COLO668 (cell line): ENCODE data around the gene ODAD4.

Experiments used
- DNase-seq: peaks from one replicate; lab custom pipeline; 2025; ENCODE audit not compliant: unreplicated experiment; lab: John Stamatoyannopoulos, UW

The ODAD4 gene, protein sequence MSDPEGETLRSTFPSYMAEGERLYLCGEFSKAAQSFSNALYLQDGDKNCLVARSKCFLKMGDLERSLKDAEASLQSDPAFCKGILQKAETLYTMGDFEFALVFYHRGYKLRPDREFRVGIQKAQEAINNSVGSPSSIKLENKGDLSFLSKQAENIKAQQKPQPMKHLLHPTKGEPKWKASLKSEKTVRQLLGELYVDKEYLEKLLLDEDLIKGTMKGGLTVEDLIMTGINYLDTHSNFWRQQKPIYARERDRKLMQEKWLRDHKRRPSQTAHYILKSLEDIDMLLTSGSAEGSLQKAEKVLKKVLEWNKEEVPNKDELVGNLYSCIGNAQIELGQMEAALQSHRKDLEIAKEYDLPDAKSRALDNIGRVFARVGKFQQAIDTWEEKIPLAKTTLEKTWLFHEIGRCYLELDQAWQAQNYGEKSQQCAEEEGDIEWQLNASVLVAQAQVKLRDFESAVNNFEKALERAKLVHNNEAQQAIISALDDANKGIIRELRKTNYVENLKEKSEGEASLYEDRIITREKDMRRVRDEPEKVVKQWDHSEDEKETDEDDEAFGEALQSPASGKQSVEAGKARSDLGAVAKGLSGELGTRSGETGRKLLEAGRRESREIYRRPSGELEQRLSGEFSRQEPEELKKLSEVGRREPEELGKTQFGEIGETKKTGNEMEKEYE

DNA sequence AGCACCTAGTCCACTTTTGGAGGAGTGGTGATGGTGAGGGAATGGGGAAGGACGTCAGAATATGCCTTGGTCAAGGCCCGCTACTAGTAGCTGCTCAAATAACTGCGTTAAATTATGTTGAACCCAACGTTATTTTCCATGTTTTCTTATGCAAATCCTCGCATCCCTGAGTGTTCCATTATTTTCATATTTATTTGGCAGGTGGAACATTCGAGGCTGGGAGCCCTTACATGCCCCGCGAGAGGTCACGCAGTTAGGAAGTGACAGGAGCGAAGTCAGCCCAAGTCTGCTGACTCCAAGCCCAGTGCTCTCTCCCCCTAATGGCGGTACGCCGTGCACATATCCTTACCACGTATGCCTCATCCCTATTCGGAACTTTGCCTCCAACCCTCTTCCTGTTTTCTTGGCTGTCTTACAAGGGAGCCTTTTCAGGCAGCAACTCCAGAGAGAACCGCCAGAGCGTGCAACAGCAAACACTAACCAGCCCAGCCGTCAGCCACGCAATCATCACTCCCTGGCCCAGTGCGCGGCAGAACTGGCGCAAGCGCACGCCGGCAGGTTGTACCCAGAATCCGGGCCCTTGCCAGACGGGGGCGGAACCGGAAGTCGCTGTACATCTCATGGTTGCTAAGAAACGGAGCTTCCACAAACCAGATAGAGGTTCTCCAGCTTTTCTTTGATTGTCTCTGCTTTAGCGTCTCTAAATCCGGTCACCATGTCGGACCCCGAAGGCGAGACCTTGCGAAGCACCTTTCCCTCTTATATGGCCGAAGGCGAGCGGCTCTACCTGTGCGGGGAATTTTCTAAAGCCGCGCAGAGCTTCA is at the start of gene ODAD4:
ODAD4 (plus strand) TSS at position 609 of the 824 bp plus-strand sequence; CDS start at position 716, 107 bp downstream.
- DNase-seq, result peak; percentile 91

DNA sequence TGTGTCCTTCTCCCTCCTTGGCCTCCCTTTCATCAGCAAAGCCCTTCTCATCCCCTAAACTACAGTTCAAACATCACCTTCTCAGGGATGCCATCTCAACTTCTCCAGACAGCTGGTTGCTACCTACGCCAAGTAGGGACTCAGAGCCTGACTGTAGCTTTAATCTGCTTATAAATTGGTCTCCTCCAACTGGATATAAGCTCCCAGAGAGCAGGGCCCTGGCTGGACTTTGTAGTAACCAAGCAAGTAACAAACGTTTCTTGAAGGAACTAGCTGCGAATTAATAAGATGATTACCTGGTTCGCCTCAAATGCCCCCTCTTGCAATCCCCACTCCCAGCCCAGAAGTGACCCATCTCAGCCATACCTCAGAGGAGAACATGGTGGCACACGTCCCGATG is 47.7 kb upstream of the ODAD4 start:
- no peak for DNase-seq

DNA sequence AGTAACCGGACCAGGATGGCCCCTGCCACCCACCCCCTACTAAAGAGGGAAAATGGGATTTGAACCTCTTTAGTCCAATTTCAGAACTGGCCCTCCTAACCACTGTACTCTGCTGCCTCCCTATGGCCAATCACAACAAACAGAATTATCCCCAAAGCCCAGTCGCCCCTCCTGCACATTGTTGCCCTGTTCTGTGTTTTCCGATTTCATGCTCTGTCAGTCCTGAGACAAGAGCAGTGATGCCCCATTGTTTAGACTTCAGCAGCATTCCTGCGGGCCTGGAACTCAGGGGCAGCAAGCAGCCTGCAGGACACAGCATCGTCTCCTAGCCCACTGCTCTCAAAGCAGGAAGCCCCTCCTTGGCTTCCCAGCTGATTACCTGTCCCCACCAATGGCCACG is 44.7 kb upstream of the ODAD4 start:
- DNase-seq, result no peak

DNA sequence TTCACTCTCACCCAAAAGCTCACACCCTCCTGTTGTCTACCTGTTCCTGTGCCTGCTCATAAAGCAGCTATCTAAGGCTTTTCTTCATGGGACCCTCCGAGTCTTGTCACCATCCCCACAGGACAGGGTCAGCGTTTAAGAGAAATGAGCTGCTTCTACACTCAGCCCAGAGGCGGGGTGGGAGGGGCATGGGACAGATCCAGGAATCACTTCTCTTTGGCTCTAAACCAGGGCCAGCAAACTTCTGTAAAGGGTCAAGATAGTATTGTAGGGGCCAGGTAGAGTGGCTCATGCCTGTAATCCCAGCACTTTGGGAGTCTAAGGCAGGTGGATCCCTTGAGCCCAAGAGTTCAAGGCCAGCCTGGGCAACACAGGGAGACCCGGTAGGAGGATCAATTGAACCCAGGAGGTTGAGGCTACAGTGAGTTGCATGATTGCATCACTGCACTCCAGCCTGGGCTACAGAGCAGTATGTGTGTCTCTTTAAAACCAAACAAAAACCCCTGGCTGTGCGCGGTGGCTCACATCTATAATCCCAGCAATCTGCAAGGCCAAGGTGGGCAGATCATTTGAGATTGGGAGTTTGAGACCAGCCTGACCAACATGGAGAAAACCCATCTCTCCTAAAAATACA is 42.0 kb upstream of the ODAD4 start:
- no peak for DNase-seq

DNA sequence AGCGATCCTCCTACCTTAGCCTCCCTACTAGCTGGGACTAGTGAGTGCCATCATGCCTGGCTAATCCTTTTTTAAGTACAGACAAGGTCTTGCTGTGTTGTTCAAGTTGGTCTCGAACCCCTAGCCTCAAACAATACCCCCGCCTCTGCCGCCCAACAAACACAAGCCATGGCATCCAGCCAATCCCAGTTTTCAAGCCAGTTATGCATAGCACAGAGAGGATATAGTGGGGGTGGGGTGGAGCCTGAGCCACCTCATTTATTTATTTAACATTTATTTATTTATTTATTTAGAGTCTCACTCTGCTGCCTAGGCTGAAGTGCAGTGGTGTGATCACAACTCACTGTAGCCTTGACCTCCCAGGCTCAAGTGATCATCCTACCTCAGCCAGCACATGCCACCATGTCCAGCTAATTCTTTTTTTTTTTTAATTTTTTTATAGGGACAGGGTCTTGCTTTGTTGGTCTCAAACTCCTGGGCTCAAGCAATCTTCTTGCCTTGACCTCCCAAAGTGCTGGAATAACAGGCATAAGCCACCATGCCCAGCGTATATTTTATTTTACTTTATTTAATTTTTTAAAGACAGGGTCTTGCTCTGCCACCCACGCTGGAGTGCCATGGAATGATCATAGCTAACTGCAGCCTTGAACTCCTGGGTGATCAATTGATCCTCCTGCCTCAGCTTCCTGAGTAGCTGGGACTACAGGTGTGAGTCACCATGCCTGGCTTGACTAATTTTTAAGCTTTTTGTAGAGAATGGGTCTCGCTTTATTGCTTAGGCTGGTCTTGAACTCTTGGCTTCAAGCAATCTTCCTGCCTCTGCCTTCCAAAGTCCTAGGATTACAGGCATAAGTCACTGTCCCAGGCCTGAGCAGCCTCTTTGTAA is 39.0 kb upstream of the ODAD4 start:
- DNase-seq, result no peak

DNA sequence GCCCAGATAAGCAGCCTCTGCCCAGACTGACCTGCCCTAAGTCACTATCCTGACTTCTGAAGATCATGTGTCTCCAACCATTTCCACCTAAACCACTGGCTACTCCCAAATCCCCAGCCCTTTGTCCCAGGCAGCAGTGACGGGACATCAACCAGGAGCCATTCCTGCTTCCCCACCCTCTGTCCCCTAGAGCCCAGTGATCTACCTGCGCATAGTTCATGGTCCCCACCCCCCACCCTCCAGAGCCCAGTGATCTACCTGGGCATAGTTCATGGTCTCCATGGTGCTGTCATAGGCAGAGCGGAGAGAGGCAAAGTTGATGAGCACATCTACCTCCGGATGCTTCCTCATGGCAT is 38.4 kb upstream of the ODAD4 start:
- no peak for DNase-seq

DNA sequence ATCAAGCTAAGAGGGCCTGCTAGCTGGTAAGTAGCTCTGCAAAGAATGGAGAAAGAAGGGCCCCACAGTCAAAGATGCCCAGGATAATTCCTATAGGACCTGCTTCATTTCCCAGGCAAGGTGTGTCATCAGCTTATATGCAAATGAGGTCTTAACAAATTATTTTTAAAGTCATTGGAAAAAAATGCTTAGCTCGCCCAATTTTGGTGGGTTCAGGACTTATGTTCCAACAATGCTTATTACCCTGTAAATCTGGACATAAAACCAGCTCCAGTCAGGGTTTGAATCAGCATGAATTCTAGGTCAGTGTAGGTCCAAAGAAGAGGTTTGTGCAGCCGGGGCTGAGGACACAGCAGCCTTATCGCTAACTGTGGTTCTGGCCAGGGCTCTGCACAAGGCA is 37.0 kb upstream of the ODAD4 start:
- no peak for DNase-seq

DNA sequence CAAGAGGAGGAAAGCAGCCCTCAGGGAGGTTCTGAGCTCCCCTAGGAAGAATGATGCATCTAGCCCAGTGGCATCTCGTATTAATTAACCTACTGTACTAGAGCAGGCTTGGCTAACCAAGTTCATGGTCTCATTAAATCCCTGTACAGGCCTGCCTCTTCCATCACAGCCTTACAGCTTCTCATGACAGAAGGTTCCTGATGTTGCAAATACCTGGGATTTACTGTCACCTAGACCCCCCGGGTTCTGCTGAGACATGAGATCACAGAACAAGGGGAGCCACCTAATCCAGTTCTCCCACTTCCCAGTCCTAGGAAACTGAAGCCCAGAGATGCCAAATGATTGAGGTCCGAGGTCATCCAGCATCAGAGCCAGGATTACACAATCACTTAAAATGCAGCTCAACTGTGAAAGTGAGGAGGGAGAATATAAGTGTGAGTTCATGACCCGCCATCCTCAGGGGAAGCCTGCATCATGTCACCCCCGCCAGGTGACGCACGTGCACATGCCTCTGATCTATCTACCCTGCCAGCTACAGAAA is 35.6 kb upstream of the ODAD4 start:
- DNase-seq, result no peak

DNA sequence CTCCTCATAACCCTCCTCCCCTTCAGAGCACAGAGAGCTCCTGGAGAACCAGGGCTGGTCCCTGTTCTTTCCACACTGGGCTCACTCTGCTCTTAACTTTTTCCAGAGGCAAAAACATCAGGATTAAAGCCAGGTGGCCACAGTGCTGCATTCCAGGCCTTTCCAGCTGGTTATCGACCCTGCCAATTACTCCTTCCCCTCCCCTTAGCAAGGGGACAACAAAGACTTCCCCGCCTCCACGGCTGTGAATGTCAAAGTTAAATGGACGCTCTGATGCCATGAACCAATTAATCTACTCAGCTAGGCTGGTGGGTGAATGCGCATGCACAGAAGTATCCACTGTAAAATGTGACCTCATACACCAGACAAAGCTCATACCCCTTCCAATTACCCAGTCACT is 34.8 kb upstream of the ODAD4 start:
- DNase-seq, result no peak

DNA sequence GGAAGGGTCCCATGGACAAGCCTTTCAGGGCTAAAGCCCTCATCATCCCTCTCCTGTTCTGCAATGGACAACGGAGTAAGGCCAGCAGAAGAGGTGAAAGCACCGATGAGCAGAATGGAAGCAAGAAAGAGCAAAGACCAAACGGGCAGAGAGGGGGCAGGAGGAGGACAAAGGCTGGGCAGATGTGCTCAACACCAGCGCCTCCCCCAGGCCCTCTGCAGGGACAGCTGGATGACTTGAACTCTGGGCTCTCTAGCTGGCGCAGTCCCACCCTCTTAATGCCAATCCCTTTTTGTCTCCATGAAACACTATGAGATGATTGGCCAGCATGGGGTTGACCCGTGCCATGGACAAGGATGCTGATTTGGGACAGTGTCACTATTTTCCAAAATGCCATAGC is 33.7 kb upstream of the ODAD4 start:
- DNase-seq, result no peak

DNA sequence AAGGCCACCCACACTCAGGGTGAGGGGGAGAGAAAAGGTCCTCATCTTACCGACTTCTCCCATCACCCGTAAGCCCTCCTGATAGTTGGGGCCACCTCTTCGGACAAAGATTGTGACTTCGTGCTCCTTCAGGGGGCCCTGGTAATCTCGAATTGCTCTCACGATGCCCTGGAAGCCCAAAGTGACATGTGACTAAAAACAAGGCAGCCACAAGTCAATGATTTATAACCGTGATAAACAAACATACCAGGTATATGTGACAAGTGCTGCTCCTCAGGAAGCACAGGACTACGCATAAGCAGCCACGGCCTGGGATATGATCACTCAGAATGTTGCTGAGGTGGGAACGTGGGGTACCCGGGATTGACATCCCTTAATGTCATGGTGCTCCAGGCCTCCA is 28.8 kb upstream of the ODAD4 start:
- no peak for DNase-seq

DNA sequence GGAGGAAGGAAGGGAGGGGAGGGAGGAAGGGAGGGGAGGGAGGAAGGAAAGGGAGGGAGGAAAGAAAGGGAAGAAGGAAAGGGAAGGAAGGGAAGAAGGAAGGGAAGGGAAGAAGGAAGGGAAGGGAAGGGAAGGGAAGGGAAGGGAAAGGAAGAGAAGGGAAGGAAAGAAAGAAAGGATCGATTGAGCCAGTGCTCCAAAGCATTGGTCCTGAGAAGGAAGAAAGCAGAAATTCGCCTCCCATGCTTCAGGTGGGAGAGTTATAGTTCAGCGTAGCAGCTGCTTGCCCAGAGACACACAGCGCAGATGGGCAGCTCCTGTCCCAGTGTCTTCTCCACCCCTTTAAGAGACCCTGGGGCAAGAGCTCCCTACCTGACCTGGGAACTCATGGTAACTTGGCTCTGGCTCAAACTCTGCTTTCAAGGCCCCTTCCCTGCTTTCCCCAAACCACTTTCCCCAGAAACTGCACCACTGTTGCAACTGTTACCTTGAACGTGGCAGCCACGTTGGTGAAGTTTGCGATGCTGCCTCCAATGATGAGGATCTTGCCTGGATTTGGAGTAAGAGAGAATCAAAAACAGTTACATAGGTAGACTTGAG is 26.1 kb upstream of the ODAD4 start:
- no peak for DNase-seq

DNA sequence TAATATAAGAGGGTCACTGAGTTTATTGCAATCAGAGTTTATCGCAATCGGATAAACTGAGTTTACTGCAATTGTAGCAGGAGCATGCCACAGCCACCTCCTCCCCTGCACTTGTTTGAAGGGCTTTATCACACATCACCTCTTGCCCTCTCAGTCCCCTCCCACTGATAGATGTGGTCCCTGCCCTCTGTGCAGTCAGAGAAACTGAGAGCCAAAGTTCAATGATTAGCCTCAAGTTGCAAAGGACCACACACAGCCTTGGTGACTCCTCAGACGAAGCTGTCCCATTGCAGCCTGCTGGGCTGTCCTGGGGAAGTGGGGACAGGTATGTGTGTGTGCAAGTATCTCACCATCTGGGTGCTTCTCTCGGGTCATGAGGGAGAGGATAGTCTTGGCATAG is 25.2 kb upstream of the ODAD4 start:
- no peak for DNase-seq

DNA sequence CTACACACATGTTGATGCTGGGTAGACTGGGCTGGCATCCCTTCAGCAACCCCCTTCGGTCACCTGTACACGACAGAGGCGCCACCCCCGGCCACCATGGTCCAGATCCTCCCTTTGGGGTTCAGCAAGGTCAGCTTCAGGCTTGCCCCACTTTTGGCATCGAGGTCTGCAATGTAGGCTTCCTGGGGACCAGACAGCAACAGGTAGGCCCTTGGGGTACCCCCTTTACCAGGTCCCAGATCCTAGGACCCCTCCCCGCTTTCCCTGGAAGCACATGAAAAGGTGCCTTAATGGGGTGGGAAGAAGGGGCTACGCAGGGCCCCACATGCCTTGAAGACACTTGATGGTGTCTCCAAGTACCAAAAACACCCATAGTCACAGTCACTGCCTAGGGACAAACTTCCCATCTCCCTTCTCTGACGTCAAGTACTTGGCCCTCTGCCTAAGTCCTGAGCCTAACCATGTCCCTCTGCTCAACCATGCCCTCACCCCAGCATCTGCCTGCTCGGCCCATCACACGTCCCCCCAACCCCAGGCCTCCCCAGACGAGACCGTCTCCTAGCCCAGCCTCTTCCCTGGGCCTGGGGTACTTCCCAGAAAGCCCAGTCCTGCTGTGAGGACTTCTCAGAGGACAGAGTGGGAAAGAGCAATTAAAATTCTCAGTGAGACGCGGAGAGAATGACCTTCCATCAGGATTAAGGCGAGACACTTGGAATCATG is 23.8 kb upstream of the ODAD4 start:
- no peak for DNase-seq

DNA sequence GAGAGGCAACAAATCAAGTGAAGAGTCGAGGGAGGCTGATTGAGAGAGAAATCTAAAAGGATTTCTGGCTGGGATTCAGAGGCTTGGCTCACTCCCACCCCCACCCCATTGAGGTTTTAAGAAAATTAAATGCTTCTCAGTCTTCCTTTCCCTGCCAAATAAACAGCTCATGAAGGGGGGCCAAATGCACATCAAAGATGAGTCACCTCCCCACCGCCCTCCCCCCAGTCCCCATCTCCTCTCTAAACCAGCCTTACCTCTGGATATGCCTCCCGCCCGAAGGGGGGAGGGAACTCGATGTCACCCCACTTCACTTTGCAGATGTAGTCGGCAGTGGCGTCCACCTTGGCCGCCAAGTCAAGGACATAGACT is 23.2 kb upstream of the ODAD4 start:
- DNase-seq, result no peak

DNA sequence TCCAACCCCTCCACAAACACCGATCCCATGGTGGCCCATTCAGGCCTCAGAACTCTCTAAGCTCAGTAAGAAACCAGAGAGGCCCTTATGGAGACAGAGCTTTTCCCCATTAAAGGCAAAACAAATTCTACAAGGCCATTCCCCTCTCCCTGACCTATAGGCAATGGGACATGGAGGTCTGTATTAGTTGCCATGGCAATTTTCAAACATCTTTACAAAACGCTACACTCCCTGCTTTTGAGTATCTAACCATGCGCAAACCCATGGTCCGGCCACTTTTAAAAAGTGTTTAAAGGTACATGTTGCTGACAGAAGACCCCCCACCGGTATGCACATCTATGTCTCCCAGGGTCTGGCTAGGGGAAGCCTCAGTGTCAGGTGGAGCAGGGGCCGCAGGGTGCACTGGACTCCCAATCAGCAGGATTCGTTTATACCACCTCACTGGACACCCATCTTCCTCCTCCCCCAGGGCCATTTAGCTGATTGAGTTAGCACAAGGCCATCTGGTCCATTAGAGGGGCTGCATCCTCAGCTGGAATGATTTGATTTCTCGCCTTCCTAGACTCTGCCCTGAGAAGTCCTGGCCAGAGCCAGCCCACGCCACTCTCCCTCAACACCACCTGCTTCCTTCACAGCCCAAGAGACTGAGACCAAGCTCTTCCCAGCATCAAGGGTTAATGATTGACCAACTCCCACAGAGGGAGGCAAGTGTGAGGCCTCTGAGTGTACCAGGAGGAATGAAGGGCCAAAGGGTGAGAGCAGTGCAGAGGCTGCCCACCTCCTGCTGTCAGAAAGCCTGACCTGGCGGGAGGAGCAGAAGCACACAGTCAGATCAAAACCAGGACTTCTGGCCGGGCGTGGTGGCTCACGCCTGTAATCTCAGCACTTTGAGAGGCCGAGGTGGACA is 22.5 kb upstream of the ODAD4 start:
- DNase-seq, result peak; percentile 62

DNA sequence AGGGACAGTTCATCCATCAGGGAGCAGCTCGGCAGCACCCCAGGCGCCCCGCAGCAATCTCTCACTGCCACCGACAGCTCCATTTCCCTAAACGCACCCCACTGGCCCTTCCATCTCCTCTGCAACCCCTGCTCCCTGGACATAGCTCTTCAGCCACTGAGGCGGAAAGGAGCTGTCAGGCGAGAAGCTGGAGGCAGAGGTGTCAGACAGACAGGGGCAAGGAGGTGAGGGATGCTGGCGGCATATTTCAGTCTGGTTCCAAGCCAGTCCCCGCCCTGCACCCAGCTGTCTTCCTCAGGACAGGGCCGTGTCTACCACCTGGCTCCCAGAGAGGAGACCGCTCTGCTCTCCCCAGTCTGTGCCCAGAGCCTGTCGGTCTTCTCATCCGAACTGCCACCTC is 21.3 kb upstream of the ODAD4 start:
- DNase-seq, result no peak

DNA sequence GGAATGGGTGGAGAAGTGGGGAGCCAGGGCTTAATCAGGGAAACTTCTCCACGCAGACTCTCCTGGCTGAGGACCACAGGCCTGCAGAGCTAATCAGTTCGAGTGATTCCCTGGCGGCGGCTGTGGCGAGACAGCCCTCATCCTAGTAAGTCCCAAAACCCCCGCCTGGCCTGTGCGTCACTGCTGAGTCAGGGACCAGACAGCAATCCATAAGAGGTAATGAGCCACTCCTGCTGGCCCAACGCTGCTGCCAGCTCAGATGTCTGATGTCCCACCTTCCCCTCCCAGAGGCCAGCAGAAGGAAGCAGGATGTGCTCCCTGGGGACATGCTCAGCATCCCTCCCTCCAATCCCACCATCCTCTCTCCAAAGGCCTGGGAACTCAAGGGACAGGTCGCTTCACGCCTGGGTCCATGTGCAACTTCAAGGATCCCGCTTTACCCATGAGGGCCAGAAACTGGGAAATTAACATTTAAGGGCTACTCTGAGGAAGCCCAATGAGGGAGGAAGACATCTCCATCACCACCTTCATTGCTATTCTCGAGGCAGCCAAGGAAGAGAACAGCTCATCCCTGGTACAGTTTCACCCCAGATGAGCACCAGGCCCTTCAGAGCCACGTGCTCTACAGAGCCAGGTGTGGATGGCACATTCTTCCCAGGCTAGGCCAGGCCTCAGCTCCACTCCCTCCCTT is 19.6 kb upstream of the ODAD4 start:
- no peak for DNase-seq
